H1 (cell line): Measurements from ENCODE around the gene DAP. TPM values are rescaled to one million over a fixed set of nuclear protein-coding genes. Genes with fewer than 3 reads are reported as not detected.
"Not testable (repeated sequence)": the region's sequence is repeated elsewhere in the genome, so short reads cannot be mapped to it uniquely, and the experiment has no call there.

Experiments
- CTCF ChIA-PET: fragments of 300-600 bp; sonication (Branson Sonifier 250); formaldehyde crosslinking; loops from one replicate; lab custom pipeline; 2021; ENCODE audit not compliant: partially characterized antibody; lab: Charles Lee
- POLR2A ChIA-PET: fragments of 300-600 bp; sonication (Branson Sonifier 250); formaldehyde crosslinking; loops from one replicate; lab custom pipeline; 2021; ENCODE audit warnings: inconsistent platforms; ENCODE audit not compliant: partially characterized antibody; lab: Charles Lee
- DNase-seq, 2 experiments: peaks; one replicate each; pipeline versions ENCODE4 v3.0.0 to v3.0.0-alpha.2; 2010 to 2022; ENCODE audit warnings: low spot score in 2 of 2, low read depth in 1 of 2, mixed read lengths in 1 of 2
- FAIRE-seq: peaks from 2 replicates; lab custom pipeline; 2011; peaks lifted over from hg19 to GRCh38; lab: Jason Lieb, UNC
- H2AFZ ChIP-seq: 2 replicates; pipeline ENCODE4 v1.8.1; 2012; ENCODE audit warnings: low read length, inconsistent platforms
- H2AK5ac ChIP-seq: 2 replicates; pipeline ENCODE4 v1.6.1; 2013; ENCODE audit warnings: low read depth, low read length
- H2BK120ac ChIP-seq: replicated peaks from 2 replicates; pipeline ENCODE3; 2013; ENCODE audit warnings: low read depth, low read length, inconsistent platforms
- H2BK12ac ChIP-seq: 2 replicates; pipeline ENCODE4 v1.6.1; 2013; ENCODE audit warnings: low read depth, low read length
- H2BK15ac ChIP-seq: 2 replicates; pipeline ENCODE4 v1.6.1; 2013; ENCODE audit warnings: low read length
- H2BK20ac ChIP-seq: 2 replicates; pipeline ENCODE4 v1.6.1; 2013; ENCODE audit warnings: low read length
- H2BK5ac ChIP-seq: 2 replicates; pipeline ENCODE4 v1.6.1; 2013; ENCODE audit warnings: low read depth, low read length
- H3K14ac ChIP-seq: 2 replicates; pipeline ENCODE4 v1.6.1; 2013; ENCODE audit warnings: inconsistent platforms; ENCODE audit not compliant: insufficient read length
- H3K18ac ChIP-seq: 2 replicates; pipeline ENCODE4 v1.6.1; 2013; ENCODE audit warnings: low read length; ENCODE audit errors: extremely low read depth
- H3K23ac ChIP-seq: 2 replicates; pipeline ENCODE4 v1.6.1; 2013; ENCODE audit warnings: inconsistent platforms; ENCODE audit not compliant: insufficient read length
- H3K23me2 ChIP-seq: 2 replicates; pipeline ENCODE4 v1.6.1; 2013; ENCODE audit warnings: low read depth, low read length
- H3K27ac ChIP-seq: 2 replicates; pipeline ENCODE4 v1.6.1; 2011; ENCODE audit warnings: low read depth, low read length, inconsistent platforms
- H3K27me3 ChIP-seq, 4 experiments: replicated peaks in 1 of 4; 1 replicate in 1 of 4; 2 replicates in 3 of 4; pipeline versions ENCODE4 v1.6.1 to v1.8.1; 2011 to 2013; ENCODE audit warnings: low read length in 3 of 4, mild to moderate bottlenecking in 3 of 4, inconsistent platforms in 2 of 4, mixed read lengths in 2 of 4, moderate library complexity in 1 of 4; ENCODE audit not compliant: control insufficient read depth in 3 of 4, insufficient read depth in 3 of 4; ENCODE audit errors: extremely low read depth in 1 of 4
- H3K36me3 ChIP-seq, 4 experiments: 2 replicates each; pipeline versions ENCODE4 v1.6.1 to v1.8.1; 2011 to 2013; ENCODE audit warnings: mild to moderate bottlenecking in 4 of 4, low read length in 3 of 4, moderate library complexity in 2 of 4, control low read depth in 1 of 4, inconsistent platforms in 1 of 4; ENCODE audit not compliant: insufficient read depth in 4 of 4, control insufficient read depth in 2 of 4
- H3K4ac ChIP-seq: replicated peaks from 2 replicates; pipeline ENCODE3; 2013; ENCODE audit warnings: low read length, low read depth, mixed read lengths, inconsistent platforms; ENCODE audit not compliant: insufficient read length
- H3K4me1 ChIP-seq, 4 experiments: replicated peaks in 1 of 4; 1 replicate in 1 of 4; 2 replicates in 3 of 4; pipeline versions ENCODE4 v1.6.1 to v1.8.1; 2011 to 2013; ENCODE audit warnings: low read length in 3 of 4, inconsistent platforms in 2 of 4, mixed read lengths in 1 of 4; ENCODE audit not compliant: insufficient read depth in 4 of 4, control insufficient read depth in 3 of 4
- H3K4me2 ChIP-seq, 2 experiments: 2 replicates each; pipeline versions ENCODE4 v1.6.1 to v1.8.1; 2011 to 2013; ENCODE audit warnings: low read depth in 2 of 2, low read length in 2 of 2, control low read depth in 1 of 2, inconsistent platforms in 1 of 2, mild to moderate bottlenecking in 1 of 2; ENCODE audit not compliant: insufficient read depth in 1 of 2
- H3K4me3 ChIP-seq, 4 experiments: fragments of 200-600, 300-600 bp in 1 of 4; sonication (generic), shearing (Covaris generic), sonication (Bioruptor Twin) in 1 of 4; 2 replicates each; pipeline versions ENCODE4 v1.5.1 to v1.8.1; 2011 to 2016; ENCODE audit warnings: low read length in 4 of 4, low read depth in 3 of 4, control low read depth in 2 of 4, inconsistent platforms in 2 of 4, mild to moderate bottlenecking in 2 of 4, mixed read lengths in 1 of 4, moderate library complexity in 1 of 4; ENCODE audit not compliant: insufficient read depth in 2 of 4; ENCODE audit errors: extremely low read depth in 1 of 4
- H3K56ac ChIP-seq: replicated peaks from 2 replicates; pipeline ENCODE3; 2013; ENCODE audit warnings: low read depth, mild to moderate bottlenecking, mixed read lengths, low read length, inconsistent platforms; ENCODE audit not compliant: insufficient read length
- H3K79me1 ChIP-seq: 2 replicates; pipeline ENCODE4 v1.6.1; 2013; ENCODE audit warnings: low read depth, low read length, control low read depth
- H3K79me2 ChIP-seq, 2 experiments: 2 replicates each; pipeline versions ENCODE4 v1.6.1 to v1.8.1; 2012 to 2013; ENCODE audit warnings: low read length in 2 of 2, mild to moderate bottlenecking in 2 of 2, inconsistent platforms in 1 of 2; ENCODE audit not compliant: insufficient read depth in 2 of 2, control insufficient read depth in 1 of 2
- H3K9ac ChIP-seq, 4 experiments: replicated peaks in 1 of 4; 1 replicate in 1 of 4; 2 replicates in 3 of 4; pipeline versions ENCODE4 v1.6.1 to v1.8.1; 2011 to 2013; ENCODE audit warnings: low read depth in 3 of 4, low read length in 3 of 4, control low read depth in 2 of 4, mild to moderate bottlenecking in 2 of 4, moderate library complexity in 2 of 4, inconsistent platforms in 1 of 4; ENCODE audit errors: extremely low read depth in 1 of 4
- H3K9me3 ChIP-seq, 2 experiments: 2 replicates each; pipeline versions ENCODE4 v1.6.1 to v1.8.1; 2012 to 2013; ENCODE audit warnings: mild to moderate bottlenecking in 2 of 2, moderate library complexity in 2 of 2, control low read depth in 1 of 2, inconsistent platforms in 1 of 2, low read depth in 1 of 2, low read length in 1 of 2, mixed read lengths in 1 of 2; ENCODE audit not compliant: insufficient read depth in 2 of 2
- H4K20me1 ChIP-seq, 2 experiments: replicated peaks in 1 of 2; 2 replicates each; pipeline versions ENCODE3 to v1.8.1; 2011 to 2013; ENCODE audit warnings: inconsistent platforms in 2 of 2, low read length in 2 of 2, mild to moderate bottlenecking in 1 of 2; ENCODE audit not compliant: insufficient read depth in 2 of 2, control insufficient read depth in 1 of 2
- H4K5ac ChIP-seq: 2 replicates; pipeline ENCODE4 v1.6.1; 2013; ENCODE audit warnings: low read length, low read depth, mixed read lengths, inconsistent platforms; ENCODE audit not compliant: insufficient read length
- H4K8ac ChIP-seq: 2 replicates; pipeline ENCODE4 v1.8.0; 2013; ENCODE audit warnings: mild to moderate bottlenecking, moderate library complexity, low read length, inconsistent platforms; ENCODE audit not compliant: insufficient read depth; ENCODE audit errors: extremely low read depth
- H4K91ac ChIP-seq: replicated peaks from 2 replicates; pipeline ENCODE3; 2013; ENCODE audit warnings: low read length, mixed read lengths, inconsistent platforms; ENCODE audit not compliant: insufficient read length
- WGBS, 2 experiments: shearing (Covaris generic) in 1 of 2; methylation state at CpG; one replicate each; pipeline versions ENCODE4 v1.1.6 to v1.1.7; 2013 to 2015; ENCODE audit warnings: low lambda C conversion rate in 2 of 2, mixed read lengths in 2 of 2, inconsistent platforms in 1 of 2, low coverage in 1 of 2, missing lambda C conversion rate in 1 of 2; ENCODE audit not compliant: insufficient replicate concordance in 2 of 2, insufficient coverage in 1 of 2, insufficient read length in 1 of 2; ENCODE audit errors: extremely low coverage in 1 of 2, missing lambda C conversion rate in 1 of 2; 5-methylcytosine and 5-hydroxymethylcytosine counted together
- polyA plus RNA-seq, 7 experiments: library from polyadenylated mRNA; depleted of rRNA in 3 of 7; stranded (reverse) in 5 of 7; unstranded in 2 of 7; fragments of >200 nt in 5 of 7; fragments of 200-250 nt in 2 of 7; gene quantifications; 1 replicate in 5 of 7; 2 replicates in 1 of 7; 4 replicates in 1 of 7; pipeline versions ENCODE4 v1.2.1 to v1.2.3, GENCODE V29; 2011 to 2013; ENCODE audit warnings: missing spikeins in 2 of 7, mixed read lengths in 2 of 7
- total RNA-seq: library from RNA; stranded (reverse); fragmentation: NEBNext Ultra II Directional; extraction: Animal tissue kit (Norgen Biotek cat#: 25700); gene quantifications from 2 replicates; pipeline ENCODE4 v1.2.1, GENCODE V29; 2021

Gene DAP
- total and polyA plus RNA-seq, 2 of the 8 experiments (the other 6 are each of a cell fraction or from before 2014, with no cell fraction given), result 26.2 to 44.4 TPM

DNA sequence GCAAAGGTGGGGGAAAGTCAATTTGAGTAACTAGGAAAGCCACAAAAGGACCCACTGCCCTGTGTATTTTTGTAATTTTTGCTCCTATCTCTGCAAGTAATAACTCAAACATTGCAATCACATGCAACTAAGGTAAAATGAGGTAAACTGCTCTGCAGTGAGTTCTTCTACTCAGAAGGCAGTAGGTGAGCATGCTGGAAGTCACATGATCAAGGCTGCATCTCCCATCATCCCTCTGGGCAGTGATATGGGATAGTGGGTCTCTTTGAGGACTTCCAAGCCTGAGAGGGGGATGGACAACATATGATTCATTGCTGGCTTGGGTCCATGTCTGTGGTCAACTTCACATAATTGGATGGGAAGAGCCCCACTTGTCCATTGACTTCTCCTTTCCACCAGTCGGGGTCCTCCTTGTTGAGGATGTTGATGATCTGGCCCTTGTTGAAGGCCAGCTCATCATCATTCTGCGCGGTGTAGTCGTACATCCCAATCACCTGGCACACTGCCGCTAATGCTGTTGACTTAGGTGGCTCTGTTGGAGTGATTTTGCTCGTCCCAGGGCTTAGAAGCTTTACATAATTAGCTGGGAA, 96.8 kb downstream of the DAP start:
- H3K4me3 ChIP-seq, H3K4ac ChIP-seq, H4K91ac ChIP-seq, H3K27ac ChIP-seq, DNase-seq, H2AK5ac ChIP-seq, H2BK5ac ChIP-seq, H2BK15ac ChIP-seq, FAIRE-seq, H3K79me2 ChIP-seq, H3K27me3 ChIP-seq, H2BK20ac ChIP-seq, H3K36me3 ChIP-seq, H2BK120ac ChIP-seq, H3K9ac ChIP-seq, H4K8ac ChIP-seq, H3K56ac ChIP-seq, H2BK12ac ChIP-seq, H3K4me2 ChIP-seq, H3K23ac ChIP-seq, H3K79me1 ChIP-seq, H4K5ac ChIP-seq, H3K14ac ChIP-seq, H3K9me3 ChIP-seq, H2AFZ ChIP-seq, H3K23me2 ChIP-seq, H3K18ac ChIP-seq, H4K20me1 ChIP-seq: not testable (repeated sequence)
- H3K4me1 ChIP-seq, result peaks cover 4 to 12% (median 10%) of the 10 kb centered on the region in 4 experiments; a peak in 4 of 7 replicates
- WGBS, 2 experiments, result 87% methylated on average over 6 of the region's 6 CpGs; no CpG with 5 or more reads in 1 of the 2 experiments
- ChIA-PET POLR2A (interaction anchor here (1.5 kb wide), 1 partner anchor 11 kb away, joined by 3 read pairs; no protein-coding TSS in a partner anchor), CTCF (interaction anchor here (0.6 to 1.6 kb wide), 3 partner anchors 14 to 209 kb away, joined by 3 to 5 read pairs (median 5); no protein-coding TSS in a partner anchor)
